ENCODE results near the gene CSRNP3. TPM values are rescaled to one million over a fixed set of nuclear protein-coding genes. Genes with fewer than 3 reads are reported as not detected.

CSRNP3 gene
- total RNA-seq, 1 experiment from 2014 or later = 0.05 TPM

DNA sequence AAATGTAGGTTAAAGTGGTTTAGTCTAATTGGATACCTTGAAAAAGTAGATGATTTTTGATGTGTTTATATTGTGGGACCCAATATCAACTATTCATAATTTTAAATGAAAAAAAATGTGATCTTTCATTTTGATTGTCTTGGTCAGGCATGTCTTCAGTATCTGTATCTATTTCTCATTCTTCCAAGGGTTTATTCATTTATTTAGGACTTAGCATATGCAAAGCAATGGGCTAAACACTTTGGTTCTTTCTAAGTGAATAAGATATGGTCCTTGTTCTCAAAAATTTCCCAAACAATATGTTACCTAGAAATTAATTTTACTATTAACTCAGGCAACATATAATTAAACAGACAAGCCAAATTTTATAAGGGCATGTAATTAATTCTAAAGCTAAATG lies 49.1 kb downstream of the CSRNP3 start:
- H3K4me3 ChIP-seq (replicated peaks in 1 of 2; ENCODE audit: low read depth in 1 of 2, low read length in 2 of 2) = no peak overlapping the region
- no peaks in the 10 kb centered on the region for H4K20me1 ChIP-seq (ENCODE audit: insufficient read depth)
- H3K79me2 ChIP-seq (ENCODE audit: insufficient read depth, low read length) = no peaks in the 10 kb centered on the region
- no peaks in the 10 kb centered on the region for H3K9me2 ChIP-seq (ENCODE audit: insufficient read depth)
- H3K9me3 ChIP-seq (ENCODE audit: control insufficient read depth in 1 of 2, insufficient read depth in 1 of 2, low read depth in 1 of 2, low read length in 2 of 2) = no peaks in the 10 kb centered on the region
- ATAC-seq = no peak
- H3K9ac ChIP-seq (ENCODE audit: low read length) = no peak overlapping the region
- BruUV-seq (replicated peaks) = no TSS peak
- no peaks in the 10 kb centered on the region for H3K4me1 ChIP-seq (ENCODE audit: control insufficient read depth in 1 of 2, insufficient read depth in 2 of 2, low read length in 2 of 2)
- H3K27me3 ChIP-seq (ENCODE audit: insufficient read depth, low read length) = 0 out of 2 replicates have a peak, but pooled peaks cover 1% of the 10 kb centered on the region
- H3K27ac ChIP-seq (ENCODE audit: low read depth, low read length) = no peak overlapping the region
- no peak overlapping the region for H2AFZ ChIP-seq (ENCODE audit: low read depth, low read length, poor library complexity, severe bottlenecking)
- RAD21 ChIA-PET (ENCODE audit: low non-redundant PET in 1 of 2, low total read pairs in 2 of 2, uncharacterized antibody in 2 of 2, unreplicated experiment in 2 of 2) = no interaction called here
- intact Hi-C loops (cut with micrococcal nuclease) = no loop called here
- H3K4me2 ChIP-seq (ENCODE audit: low read length) = no peak overlapping the region
- POLR2A ChIA-PET = no interaction called here
- CTCF ChIA-PET = no interaction called here
- no peaks in the 10 kb centered on the region for H3K36me3 ChIP-seq (ENCODE audit: control insufficient read depth in 1 of 2, insufficient read depth in 2 of 2, low read length in 2 of 2)
- TF ChIP-seq ELF1 (IDR thresholded peaks at IDR 0.05; ENCODE audit: borderline replicate concordance, low read depth) = no peak
- TF ChIP-seq TCF7L2 (IDR thresholded peaks at IDR 0.05; ENCODE audit: borderline replicate concordance, extremely low read depth, insufficient read depth, insufficient read length) = no peak
- TF ChIP-seq POLR2AphosphoS5 (IDR thresholded peaks at IDR 0.05; ENCODE audit: low read depth, low read length) = no peak
- TF ChIP-seq ZNF274 (IDR thresholded peaks at IDR 0.05; ENCODE audit: low read depth, low read length) = no peak
- TF ChIP-seq, protein P1, sequence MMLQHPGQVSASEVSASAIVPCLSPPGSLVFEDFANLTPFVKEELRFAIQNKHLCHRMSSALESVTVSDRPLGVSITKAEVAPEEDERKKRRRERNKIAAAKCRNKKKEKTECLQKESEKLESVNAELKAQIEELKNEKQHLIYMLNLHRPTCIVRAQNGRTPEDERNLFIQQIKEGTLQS (IDR thresholded peaks at IDR 0.05) = no peak
- TF ChIP-seq, protein P2, sequence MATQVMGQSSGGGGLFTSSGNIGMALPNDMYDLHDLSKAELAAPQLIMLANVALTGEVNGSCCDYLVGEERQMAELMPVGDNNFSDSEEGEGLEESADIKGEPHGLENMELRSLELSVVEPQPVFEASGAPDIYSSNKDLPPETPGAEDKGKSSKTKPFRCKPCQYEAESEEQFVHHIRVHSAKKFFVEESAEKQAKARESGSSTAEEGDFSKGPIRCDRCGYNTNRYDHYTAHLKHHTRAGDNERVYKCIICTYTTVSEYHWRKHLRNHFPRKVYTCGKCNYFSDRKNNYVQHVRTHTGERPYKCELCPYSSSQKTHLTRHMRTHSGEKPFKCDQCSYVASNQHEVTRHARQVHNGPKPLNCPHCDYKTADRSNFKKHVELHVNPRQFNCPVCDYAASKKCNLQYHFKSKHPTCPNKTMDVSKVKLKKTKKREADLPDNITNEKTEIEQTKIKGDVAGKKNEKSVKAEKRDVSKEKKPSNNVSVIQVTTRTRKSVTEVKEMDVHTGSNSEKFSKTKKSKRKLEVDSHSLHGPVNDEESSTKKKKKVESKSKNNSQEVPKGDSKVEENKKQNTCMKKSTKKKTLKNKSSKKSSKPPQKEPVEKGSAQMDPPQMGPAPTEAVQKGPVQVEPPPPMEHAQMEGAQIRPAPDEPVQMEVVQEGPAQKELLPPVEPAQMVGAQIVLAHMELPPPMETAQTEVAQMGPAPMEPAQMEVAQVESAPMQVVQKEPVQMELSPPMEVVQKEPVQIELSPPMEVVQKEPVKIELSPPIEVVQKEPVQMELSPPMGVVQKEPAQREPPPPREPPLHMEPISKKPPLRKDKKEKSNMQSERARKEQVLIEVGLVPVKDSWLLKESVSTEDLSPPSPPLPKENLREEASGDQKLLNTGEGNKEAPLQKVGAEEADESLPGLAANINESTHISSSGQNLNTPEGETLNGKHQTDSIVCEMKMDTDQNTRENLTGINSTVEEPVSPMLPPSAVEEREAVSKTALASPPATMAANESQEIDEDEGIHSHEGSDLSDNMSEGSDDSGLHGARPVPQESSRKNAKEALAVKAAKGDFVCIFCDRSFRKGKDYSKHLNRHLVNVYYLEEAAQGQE (IDR thresholded peaks at IDR 0.05; ENCODE audit: low read depth) = no peak
- no peak for TF ChIP-seq SRF (IDR thresholded peaks at IDR 0.05; ENCODE audit: low read depth)
- no peak for TF ChIP-seq POLR2A (IDR thresholded peaks at IDR 0.05; ENCODE audit: borderline replicate concordance, extremely low read depth, insufficient read depth, insufficient read length)
- TF ChIP-seq, protein P3, sequence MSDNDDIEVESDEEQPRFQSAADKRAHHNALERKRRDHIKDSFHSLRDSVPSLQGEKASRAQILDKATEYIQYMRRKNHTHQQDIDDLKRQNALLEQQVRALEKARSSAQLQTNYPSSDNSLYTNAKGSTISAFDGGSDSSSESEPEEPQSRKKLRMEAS (IDR thresholded peaks at IDR 0.05) = no peak
- TF ChIP-seq, protein P4, sequence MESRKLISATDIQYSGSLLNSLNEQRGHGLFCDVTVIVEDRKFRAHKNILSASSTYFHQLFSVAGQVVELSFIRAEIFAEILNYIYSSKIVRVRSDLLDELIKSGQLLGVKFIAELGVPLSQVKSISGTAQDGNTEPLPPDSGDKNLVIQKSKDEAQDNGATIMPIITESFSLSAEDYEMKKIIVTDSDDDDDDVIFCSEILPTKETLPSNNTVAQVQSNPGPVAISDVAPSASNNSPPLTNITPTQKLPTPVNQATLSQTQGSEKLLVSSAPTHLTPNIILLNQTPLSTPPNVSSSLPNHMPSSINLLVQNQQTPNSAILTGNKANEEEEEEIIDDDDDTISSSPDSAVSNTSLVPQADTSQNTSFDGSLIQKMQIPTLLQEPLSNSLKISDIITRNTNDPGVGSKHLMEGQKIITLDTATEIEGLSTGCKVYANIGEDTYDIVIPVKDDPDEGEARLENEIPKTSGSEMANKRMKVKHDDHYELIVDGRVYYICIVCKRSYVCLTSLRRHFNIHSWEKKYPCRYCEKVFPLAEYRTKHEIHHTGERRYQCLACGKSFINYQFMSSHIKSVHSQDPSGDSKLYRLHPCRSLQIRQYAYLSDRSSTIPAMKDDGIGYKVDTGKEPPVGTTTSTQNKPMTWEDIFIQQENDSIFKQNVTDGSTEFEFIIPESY (IDR thresholded peaks at IDR 0.05; ENCODE audit: extremely low read depth, insufficient replicate concordance, low read length) = no peak
- no peak for DNase-seq (ENCODE audit: low read depth, low spot score)
